Stimulated activated CD8-positive, alpha-beta memory T cell treated with anti-CD3 and anti-CD28 coated beads, Interleukin-15, amount 100 ng/mL, for 4 hours (primary cell): ENCODE data around the gene HTT.
A peak's percentile ranks its signal among the peaks of the same experiment; 100 is the strongest.
"Not testable (repeated sequence)": the region's sequence is repeated elsewhere in the genome, so short reads cannot be mapped to it uniquely, and the experiment has no call there.

ENCODE experiments used
- DNase-seq, 2 donors: peaks; one replicate each; pipeline ENCODE4 v3.0.0-alpha.2; 2020; ENCODE audit warnings: low read depth in 2 of 2

The HTT gene

GRCh38 chr4:3046162-3046561, 28.3 kb upstream of the HTT start:
- no peak for DNase-seq

GRCh38 chr4:3046623-3047022, 27.9 kb upstream of the HTT start:
- no peak for DNase-seq

- DNase-seq: peak; percentile 51 to 53
These were observed 26.8 kb upstream of the HTT start for GRCh38 chr4:3047464-3048286.

- DNase-seq: not testable (repeated sequence)
These were observed 23.2 kb upstream of the HTT start for GRCh38 chr4:3051141-3051897.

GRCh38 chr4:3054169-3054759, 20.2 kb upstream of the HTT start:
- DNase-seq: no peak

GRCh38 chr4:3059943-3060342, 14.5 kb upstream of the HTT start:
- no peak for DNase-seq

GRCh38 chr4:3060946-3061345, 13.5 kb upstream of the HTT start:
- no peak for DNase-seq

- no peak for DNase-seq
These were observed 12.0 kb upstream of the HTT start for GRCh38 chr4:3062471-3062870.

DNA sequence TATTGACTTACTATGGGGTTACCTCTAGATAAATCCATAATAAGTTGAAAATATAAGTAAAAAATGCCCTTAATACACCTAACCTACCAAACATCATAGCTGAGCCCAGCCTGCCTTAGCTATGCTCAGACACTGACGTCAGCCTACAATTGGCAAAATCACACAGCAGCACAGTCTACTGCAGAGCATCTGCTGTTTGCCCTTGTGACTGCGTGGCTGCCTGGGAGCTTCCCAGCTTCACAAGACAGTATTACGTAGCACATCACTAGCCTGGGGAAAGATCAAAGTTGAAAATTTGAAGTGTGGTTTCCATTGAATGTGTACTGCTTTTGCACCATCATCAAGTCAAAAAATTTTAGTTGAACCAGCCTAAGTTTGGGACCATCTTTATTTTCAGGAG, 8.9 kb upstream of the HTT start:
- no peak for DNase-seq

DNA sequence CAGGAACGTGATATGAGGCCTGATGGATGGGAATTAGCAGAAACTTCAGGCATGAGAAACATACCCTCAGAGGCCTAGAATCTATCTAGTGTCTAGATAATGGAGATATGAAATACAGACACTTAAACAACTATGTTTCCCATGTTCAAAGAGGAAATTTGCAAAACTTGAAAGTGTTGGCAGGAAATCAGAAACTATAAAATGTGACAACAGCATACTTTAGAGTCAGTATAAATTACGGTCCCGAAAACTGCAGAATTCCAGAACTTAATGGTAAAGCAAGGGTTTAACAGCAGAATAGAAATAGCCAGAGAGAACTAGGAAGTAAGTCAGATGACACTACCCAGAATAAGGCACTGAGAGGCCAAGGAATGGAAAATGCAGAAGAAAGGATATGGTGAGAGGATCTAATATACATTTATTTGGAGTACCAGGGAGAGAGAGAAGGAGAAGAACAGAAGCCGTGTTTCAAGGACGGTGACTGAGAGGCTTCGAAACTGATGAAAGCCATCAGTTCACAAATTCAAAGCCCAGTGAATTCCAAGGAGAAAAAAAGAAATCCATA, 7.6 kb upstream of the HTT start:
- DNase-seq: no peak

- no peak for DNase-seq
These were observed 6.9 kb upstream of the HTT start for GRCh38 chr4:3067473-3068001.

- DNase-seq: no peak
These were observed 4.8 kb upstream of the HTT start for GRCh38 chr4:3069661-3070199.

DNA sequence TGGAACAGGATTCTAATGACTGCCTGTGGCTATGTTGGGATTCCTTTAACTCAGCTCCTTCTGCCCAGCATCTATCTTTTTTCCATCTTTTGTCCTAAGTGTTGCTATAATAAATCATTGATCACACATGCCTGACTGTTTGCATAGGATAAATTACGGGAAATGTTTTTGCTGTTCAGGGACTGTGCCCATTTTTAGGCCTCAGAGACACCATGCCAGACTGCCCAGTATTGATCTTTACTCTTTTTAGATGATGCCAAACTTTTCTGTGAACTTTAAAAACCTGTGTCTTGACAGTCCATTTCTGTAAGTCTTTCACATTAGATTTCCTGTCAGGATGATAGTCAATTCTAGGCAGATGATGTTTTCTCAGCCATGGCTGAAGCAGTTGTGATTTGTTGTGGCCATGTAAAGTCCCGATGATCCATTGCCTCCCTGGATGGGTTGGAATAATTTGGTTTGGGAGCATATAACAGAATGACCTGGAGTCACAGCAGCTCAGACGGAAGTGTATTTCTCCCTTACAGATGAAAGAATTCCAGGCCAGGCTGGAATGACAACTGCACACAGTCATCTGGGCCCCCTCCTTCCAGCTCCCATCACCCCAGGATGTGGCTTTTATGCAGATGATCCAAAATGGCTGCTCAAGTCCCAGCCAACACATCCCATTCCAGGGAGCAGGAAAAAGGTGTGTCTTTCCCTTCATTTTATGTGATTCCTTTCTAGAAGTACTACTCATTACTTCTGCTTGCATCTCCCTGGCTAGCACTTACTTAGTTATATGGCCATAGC, 3.6 kb upstream of the HTT start:
- no peak for DNase-seq

DNA sequence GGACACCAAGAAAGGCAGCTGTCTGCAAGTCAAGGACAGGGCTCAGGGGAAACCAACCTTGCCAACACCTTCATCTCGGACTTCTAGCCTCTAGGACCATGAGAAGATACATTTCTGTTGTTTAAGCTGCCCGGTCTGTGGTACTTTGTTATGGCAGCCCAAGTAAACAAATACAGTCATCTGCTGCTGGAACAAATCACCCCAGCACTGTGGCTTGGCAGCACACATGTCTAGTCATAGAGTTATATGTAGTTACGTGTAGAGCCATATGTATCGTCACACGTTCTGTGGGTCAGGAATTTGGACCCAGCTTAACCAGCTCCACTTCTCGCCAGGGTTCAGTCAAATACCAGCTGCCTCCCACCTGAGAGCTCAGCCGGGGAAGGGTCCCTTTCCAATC, 2.7 kb upstream of the HTT start:
- no peak for DNase-seq

GRCh38 chr4:3073158-3074077, 1.1 kb upstream of the HTT start:
- DNase-seq: no peak

- peak; percentile 7 to 27 for DNase-seq
These were observed 568 bp downstream of the HTT start for GRCh38 chr4:3074846-3075651.

GRCh38 chr4:3075652-3075981, 1.1 kb downstream of the HTT start:
- no peak for DNase-seq

GRCh38 chr4:3077796-3078195, 3.3 kb downstream of the HTT start:
- DNase-seq: no peak

DNA sequence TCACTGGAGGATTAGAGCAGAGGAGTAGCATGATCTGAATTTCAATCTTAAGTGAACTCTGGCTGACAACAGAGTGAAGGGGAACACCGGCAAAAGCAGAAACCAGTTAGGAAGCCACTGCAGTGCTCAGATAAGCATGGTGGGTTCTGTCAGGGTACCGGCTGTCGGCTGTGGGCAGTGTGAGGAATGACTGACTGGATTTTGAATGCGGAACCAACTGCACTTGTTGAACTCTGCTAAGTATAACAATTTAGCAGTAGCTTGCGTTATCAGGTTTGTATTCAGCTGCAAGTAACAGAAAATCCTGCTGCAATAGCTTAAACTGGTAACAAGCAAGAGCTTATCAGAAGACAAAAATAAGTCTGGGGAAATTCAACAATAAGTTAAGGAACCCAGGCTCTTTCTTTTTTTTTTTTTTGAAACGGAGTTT, 5.2 kb downstream of the HTT start:
- DNase-seq: no peak
